ENCODE measurements around the gene CILP2. TPM values are rescaled to one million over a fixed set of nuclear protein-coding genes. Genes with fewer than 3 reads are reported as not detected.

Gene CILP2
- total and polyA plus RNA-seq, 9 of the 15 experiments (the other 6 are each of a cell fraction or from before 2014, with no cell fraction given): 0.04 to 0.35 (median 0.05) TPM; not detected in 2

GRCh38 chr19:19520989-19521388 is 17.1 kb upstream of the CILP2 start:
- POLR2A ChIA-PET: no interaction called here
- no peak overlapping the region for H2AFZ ChIP-seq (ENCODE audit: low read depth, low read length)
- ATAC-seq: no peak
- no peak for TF ChIP-seq THAP7 (CRISPR knock-in tag; IDR thresholded peaks at IDR 0.05)
- TF ChIP-seq PRDM10 (IDR thresholded peaks at IDR 0.05; ENCODE audit: partially characterized antibody): no peak
- TF ChIP-seq KAT8 (IDR thresholded peaks at IDR 0.05; ENCODE audit: low read depth): no peak
- no peak for TF ChIP-seq PHB (CRISPR knock-in tag; IDR thresholded peaks at IDR 0.05)
- TF ChIP-seq MTA3 (IDR thresholded peaks at IDR 0.05; ENCODE audit: borderline replicate concordance): no peak
- TF ChIP-seq SPI1 (IDR thresholded peaks at IDR 0.05; ENCODE audit: borderline replicate concordance, low read depth, low read length): 0 out of 2 replicates have a peak, but pooled peaks have one; percentile 5
- no peak for TF ChIP-seq XRCC4 (IDR thresholded peaks at IDR 0.05; ENCODE audit: extremely low read depth, insufficient read depth, insufficient read length)
- TF ChIP-seq ZBTB33 (CRISPR knock-in tag; IDR thresholded peaks at IDR 0.05): peak; percentile 65; the same call in 1 of the 2 replicates
- H3K4me2 ChIP-seq (ENCODE audit: insufficient read depth, low read length): no peak overlapping the region
- BruUV-seq (replicated peaks): no TSS peak
- H3K36me3 ChIP-seq (ENCODE audit: control insufficient read depth, insufficient read depth, low read length): peaks cover 60% of the 10 kb centered on the region
- H3K27me3 ChIP-seq (ENCODE audit: control insufficient read depth in 2 of 2, insufficient read depth in 2 of 2, low read length in 2 of 2): no peaks in the 10 kb centered on the region
- CTCF ChIA-PET (ENCODE audit: low intra/inter-chr PET ratio): no interaction called here
- H3K4me3 ChIP-seq: no peak overlapping the region
- H4K20me1 ChIP-seq (replicated peaks; ENCODE audit: control insufficient read depth, insufficient read depth, low read length): peaks cover 6% of the 10 kb centered on the region; the same call in 1 of the 2 replicates
- H3K4me1 ChIP-seq (replicated peaks in 1 of 2; ENCODE audit: control insufficient read depth in 2 of 2, insufficient read depth in 2 of 2, low read length in 2 of 2): peaks cover 4 to 22% of the 10 kb centered on the region in 2 experiments; a peak in 4 of 5 replicates
- no peaks in the 10 kb centered on the region for H3K9me3 ChIP-seq (replicated peaks; ENCODE audit: control insufficient read depth, insufficient read depth, low read depth, low read length)
- DNase-seq (ENCODE audit: extremely low read depth in 1 of 4, low spot score in 3 of 4): no peak
- H3K27ac ChIP-seq (ENCODE audit: extremely low read depth, low read depth, low read length): no peak overlapping the region
- WGBS (ENCODE audit: insufficient coverage, low coverage, missing lambda C conversion rate): 71% methylated on average over 6 of the region's 6 CpGs
- no peak overlapping the region for H3K9ac ChIP-seq (ENCODE audit: insufficient read depth in 1 of 2, low read depth in 2 of 2, low read length in 2 of 2)
- in situ Hi-C loops (cut with MboI): no loop called here
- H3K79me2 ChIP-seq (ENCODE audit: control insufficient read depth, insufficient read depth, low read length): peaks cover 87% of the 10 kb centered on the region
- peaks cover 5% of the 10 kb centered on the region for H3K9me1 ChIP-seq (ENCODE audit: control insufficient read depth, insufficient read depth, low read length)
- FAIRE-seq: no peak
- intact Hi-C loops (cut with micrococcal nuclease): no loop called here

Measured in K562 (cell line).